Osteoblast (primary cell): ENCODE results near the gene CARD16. TPM values are rescaled to one million over a fixed set of nuclear protein-coding genes. Genes with fewer than 3 reads are reported as not detected.

ENCODE experiments used
- DNase-seq: peaks from one replicate; pipeline ENCODE4 v3.0.0; 2011; ENCODE audit warnings: low spot score, mixed read lengths; ENCODE audit not compliant: insufficient read length; ENCODE audit errors: missing footprints
- H2AFZ ChIP-seq: 2 replicates; pipeline ENCODE4 v1.6.0; 2011; ENCODE audit warnings: mild to moderate bottlenecking, low read length
- H3K27ac ChIP-seq: 2 replicates; pipeline ENCODE4 v1.5.1; 2011; ENCODE audit warnings: mild to moderate bottlenecking, low read depth, low read length, moderate library complexity
- H3K27me3 ChIP-seq: 2 replicates; pipeline ENCODE4 v1.6.0; 2012; ENCODE audit warnings: mild to moderate bottlenecking, control low read depth, inconsistent platforms, low read length, moderate library complexity; ENCODE audit not compliant: insufficient read depth
- H3K36me3 ChIP-seq: 2 replicates; pipeline ENCODE4 v1.5.1; 2011; ENCODE audit warnings: mild to moderate bottlenecking, low read length, control low read depth, moderate library complexity; ENCODE audit not compliant: insufficient read depth
- H3K4me1 ChIP-seq: 2 replicates; pipeline ENCODE4 v1.5.1; 2011; ENCODE audit warnings: mild to moderate bottlenecking, low read length, control low read depth, moderate library complexity; ENCODE audit not compliant: insufficient read depth
- H3K4me2 ChIP-seq: 2 replicates; pipeline ENCODE4 v1.6.0; 2011; ENCODE audit warnings: mild to moderate bottlenecking, low read length; ENCODE audit not compliant: insufficient read depth
- H3K4me3 ChIP-seq: fragments of 200-600 bp; sonication (generic); 3 replicates; pipeline ENCODE4 v1.5.1; 2012; ENCODE audit warnings: mild to moderate bottlenecking, low read length, inconsistent platforms; ENCODE audit not compliant: insufficient read depth
- H3K79me2 ChIP-seq: 2 replicates; pipeline ENCODE4 v1.6.0; 2012; ENCODE audit warnings: mild to moderate bottlenecking, low read length, control low read depth, inconsistent platforms; ENCODE audit not compliant: insufficient read depth
- H3K9me3 ChIP-seq: 2 replicates; pipeline ENCODE4 v1.5.1; 2011; ENCODE audit warnings: low read depth, low read length, control low read depth
- H4K20me1 ChIP-seq: 2 replicates; pipeline ENCODE4 v1.6.0; 2012; ENCODE audit warnings: mild to moderate bottlenecking, low read length, control low read depth; ENCODE audit not compliant: insufficient read depth
- total RNA-seq: library from RNA; depleted of rRNA; stranded (reverse); fragments of >200 nt; gene quantifications from 2 replicates; pipeline ENCODE4 v1.2.3, GENCODE V29; 2012
- TF ChIP-seq, protein P1 (sequence below): IDR thresholded peaks from 2 replicates; pipeline ENCODE4 v1.5.1; 2011; ENCODE audit warnings: mild to moderate bottlenecking, low read depth, low read length, moderate library complexity; ENCODE audit errors: extremely low read depth

Gene CARD16
- total RNA-seq, 1 donor: 2.9 TPM

DNA sequence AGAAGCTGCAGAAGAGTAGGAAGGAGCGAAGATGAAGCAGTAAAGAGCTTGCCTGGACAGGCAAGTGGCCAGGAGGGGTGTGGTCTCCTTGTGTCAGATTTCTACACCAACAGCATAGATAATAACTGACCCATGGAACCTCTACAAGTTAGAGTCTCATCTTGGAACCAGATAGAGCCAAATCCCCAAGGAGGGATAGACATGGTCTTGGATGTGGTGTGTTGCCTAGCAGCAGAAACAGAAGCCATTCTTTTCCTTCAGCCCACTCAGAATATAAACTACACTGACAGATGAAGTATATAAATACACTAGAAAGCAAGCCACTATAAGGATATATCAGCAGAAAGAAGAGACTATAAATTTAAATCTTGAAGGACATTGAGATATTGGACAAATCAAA lies 4.3 kb upstream of the CARD16 start:
- no peaks in the 10 kb centered on the region for H3K36me3 ChIP-seq
- no peak overlapping the region for H3K27ac ChIP-seq
- peak; percentile 8 for DNase-seq
- H3K4me1 ChIP-seq: peaks cover 16% of the 10 kb centered on the region
- H3K79me2 ChIP-seq: no peaks in the 10 kb centered on the region
- H3K27me3 ChIP-seq: no peaks in the 10 kb centered on the region
- no peak overlapping the region for H3K4me2 ChIP-seq
- no peaks in the 10 kb centered on the region for H4K20me1 ChIP-seq
- TF ChIP-seq, protein P1, sequence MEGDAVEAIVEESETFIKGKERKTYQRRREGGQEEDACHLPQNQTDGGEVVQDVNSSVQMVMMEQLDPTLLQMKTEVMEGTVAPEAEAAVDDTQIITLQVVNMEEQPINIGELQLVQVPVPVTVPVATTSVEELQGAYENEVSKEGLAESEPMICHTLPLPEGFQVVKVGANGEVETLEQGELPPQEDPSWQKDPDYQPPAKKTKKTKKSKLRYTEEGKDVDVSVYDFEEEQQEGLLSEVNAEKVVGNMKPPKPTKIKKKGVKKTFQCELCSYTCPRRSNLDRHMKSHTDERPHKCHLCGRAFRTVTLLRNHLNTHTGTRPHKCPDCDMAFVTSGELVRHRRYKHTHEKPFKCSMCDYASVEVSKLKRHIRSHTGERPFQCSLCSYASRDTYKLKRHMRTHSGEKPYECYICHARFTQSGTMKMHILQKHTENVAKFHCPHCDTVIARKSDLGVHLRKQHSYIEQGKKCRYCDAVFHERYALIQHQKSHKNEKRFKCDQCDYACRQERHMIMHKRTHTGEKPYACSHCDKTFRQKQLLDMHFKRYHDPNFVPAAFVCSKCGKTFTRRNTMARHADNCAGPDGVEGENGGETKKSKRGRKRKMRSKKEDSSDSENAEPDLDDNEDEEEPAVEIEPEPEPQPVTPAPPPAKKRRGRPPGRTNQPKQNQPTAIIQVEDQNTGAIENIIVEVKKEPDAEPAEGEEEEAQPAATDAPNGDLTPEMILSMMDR: no peak
- no peaks in the 10 kb centered on the region for H3K9me3 ChIP-seq
- no peak overlapping the region for H2AFZ ChIP-seq
- no peak overlapping the region for H3K4me3 ChIP-seq

DNA sequence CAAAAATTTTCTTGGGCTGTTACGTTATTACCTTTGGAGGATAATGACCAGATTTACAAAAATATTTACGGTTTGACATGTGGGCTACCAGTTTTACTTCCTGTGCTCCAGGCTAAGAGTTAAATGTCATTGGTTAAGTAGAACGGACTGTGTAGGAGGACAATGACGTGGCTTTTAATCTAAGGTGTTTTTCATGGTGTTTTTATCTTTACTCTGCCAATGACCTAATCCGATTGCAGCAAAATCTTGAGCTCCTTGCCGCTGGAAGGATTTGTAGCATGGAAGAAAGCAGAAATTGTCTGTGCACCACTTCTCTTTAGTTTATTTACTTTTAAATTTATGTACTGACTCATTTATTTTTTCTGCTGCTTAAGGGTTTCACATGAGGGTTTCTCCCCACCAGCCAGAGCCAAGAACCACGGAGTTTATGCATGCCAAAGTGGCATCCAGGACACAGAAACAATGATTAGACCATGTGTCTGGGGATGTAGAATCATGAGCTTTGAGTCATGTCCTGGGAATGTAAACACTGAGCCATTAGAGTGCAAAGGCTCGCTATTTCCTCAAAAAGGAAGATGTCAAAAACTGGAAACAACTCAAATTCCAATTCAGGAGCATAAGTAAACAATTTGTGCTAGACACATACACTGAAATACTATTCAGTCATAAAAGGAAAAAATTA lies 1.9 kb upstream of the CARD16 start:
- no peak overlapping the region for H2AFZ ChIP-seq
- H4K20me1 ChIP-seq: no peaks in the 10 kb centered on the region
- H3K27ac ChIP-seq: peak overlapping the region; percentile 49

DNA sequence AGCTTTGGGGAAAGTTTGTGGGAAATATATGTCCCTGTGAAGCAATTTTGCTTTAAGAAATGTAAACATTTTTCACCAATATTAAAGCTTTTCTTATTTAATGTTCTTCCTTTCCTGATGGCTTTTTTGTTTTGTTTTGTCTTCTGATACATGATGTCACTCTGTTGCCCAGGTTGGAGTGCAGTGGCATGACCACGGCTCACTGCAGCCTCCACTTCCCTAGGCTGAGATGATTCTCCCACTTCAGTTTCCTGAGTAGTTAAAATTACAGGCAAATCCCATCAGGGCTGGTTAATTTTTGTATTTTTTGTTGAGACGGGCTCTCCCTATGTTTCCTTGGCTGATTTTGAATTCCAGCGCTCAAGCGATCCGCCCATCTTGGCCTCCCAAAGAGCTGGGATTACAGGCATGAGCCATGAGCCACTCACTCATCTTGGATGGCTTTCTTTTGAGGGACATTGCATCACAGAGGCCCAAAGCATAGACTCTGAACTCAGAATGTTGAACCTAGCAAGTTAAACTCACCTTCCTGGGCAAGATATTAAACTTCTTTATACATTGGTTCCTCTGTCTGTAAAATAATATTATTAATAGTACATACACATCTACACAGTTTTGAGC lies 651 bp upstream of the CARD16 start:
- TF ChIP-seq, protein P1: no peak
- no peaks in the 10 kb centered on the region for H3K36me3 ChIP-seq
- H3K9me3 ChIP-seq: no peaks in the 10 kb centered on the region
- no peaks in the 10 kb centered on the region for H4K20me1 ChIP-seq
- peak overlapping the region; percentile 24 for H2AFZ ChIP-seq
- H3K27ac ChIP-seq: no peak overlapping the region
- H3K4me2 ChIP-seq: peak overlapping the region; percentile 83
- H3K4me1 ChIP-seq: peaks cover 16% of the 10 kb centered on the region
- H3K27me3 ChIP-seq: no peaks in the 10 kb centered on the region
- no peaks in the 10 kb centered on the region for H3K79me2 ChIP-seq
- H3K4me3 ChIP-seq: no peak overlapping the region
- DNase-seq: no peak

More for the DNA sequence above, 1.9 kb upstream of the CARD16 start:
- peak overlapping the region; percentile 26 for H3K4me3 ChIP-seq
- peak overlapping the region; percentile 63 for H3K4me2 ChIP-seq
- no peaks in the 10 kb centered on the region for H3K9me3 ChIP-seq
- no peaks in the 10 kb centered on the region for H3K79me2 ChIP-seq
- H3K27me3 ChIP-seq: no peaks in the 10 kb centered on the region
- peak; percentile 77 for DNase-seq
- TF ChIP-seq, protein P1: no peak
- no peaks in the 10 kb centered on the region for H3K36me3 ChIP-seq
- H3K4me1 ChIP-seq: peaks cover 16% of the 10 kb centered on the region

DNA sequence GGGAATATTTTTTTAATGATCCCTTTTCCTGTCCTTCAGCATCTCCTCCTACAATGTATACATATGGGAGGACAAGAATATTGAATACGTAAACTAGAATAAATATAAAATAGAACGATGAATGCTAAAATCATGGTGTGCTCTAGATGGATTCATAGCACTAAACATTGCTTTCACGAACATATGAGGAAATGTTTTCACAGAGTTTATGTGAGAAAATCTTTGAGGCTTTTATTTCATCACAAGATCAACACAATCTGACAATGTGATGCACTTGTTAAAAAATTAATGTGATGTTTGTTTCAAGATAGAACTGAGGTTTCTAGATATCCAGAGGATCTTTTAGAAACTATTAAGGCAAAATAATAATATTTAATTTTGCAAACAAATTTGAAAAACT lies 3.0 kb downstream of the CARD16 start:
- H2AFZ ChIP-seq: no peak overlapping the region
- no peak for DNase-seq
- H3K27me3 ChIP-seq: no peaks in the 10 kb centered on the region
- no peaks in the 10 kb centered on the region for H3K36me3 ChIP-seq
- no peak overlapping the region for H3K27ac ChIP-seq
- no peaks in the 10 kb centered on the region for H4K20me1 ChIP-seq
- peaks cover 12% of the 10 kb centered on the region for H3K4me1 ChIP-seq
- TF ChIP-seq, protein P1: no peak
- H3K4me2 ChIP-seq: no peak overlapping the region
- H3K9me3 ChIP-seq: no peaks in the 10 kb centered on the region
- H3K4me3 ChIP-seq: no peak overlapping the region
- no peaks in the 10 kb centered on the region for H3K79me2 ChIP-seq
